Stimulated activated CD8-positive, alpha-beta memory T cell treated with anti-CD3 and anti-CD28 coated beads, Interleukin-2, amount 100 ng/mL, for 1 hour (primary cell): ENCODE measurements around the gene PLXNB2.
"Not testable (repeated sequence)": the region's sequence is repeated elsewhere in the genome, so short reads cannot be mapped to it uniquely, and the experiment has no call there.

ENCODE experiments used
- DNase-seq, 2 donors: peaks; one replicate each; pipeline ENCODE4 v3.0.0-alpha.2; 2020; ENCODE audit warnings: low read depth in 2 of 2

The PLXNB2 gene

DNA sequence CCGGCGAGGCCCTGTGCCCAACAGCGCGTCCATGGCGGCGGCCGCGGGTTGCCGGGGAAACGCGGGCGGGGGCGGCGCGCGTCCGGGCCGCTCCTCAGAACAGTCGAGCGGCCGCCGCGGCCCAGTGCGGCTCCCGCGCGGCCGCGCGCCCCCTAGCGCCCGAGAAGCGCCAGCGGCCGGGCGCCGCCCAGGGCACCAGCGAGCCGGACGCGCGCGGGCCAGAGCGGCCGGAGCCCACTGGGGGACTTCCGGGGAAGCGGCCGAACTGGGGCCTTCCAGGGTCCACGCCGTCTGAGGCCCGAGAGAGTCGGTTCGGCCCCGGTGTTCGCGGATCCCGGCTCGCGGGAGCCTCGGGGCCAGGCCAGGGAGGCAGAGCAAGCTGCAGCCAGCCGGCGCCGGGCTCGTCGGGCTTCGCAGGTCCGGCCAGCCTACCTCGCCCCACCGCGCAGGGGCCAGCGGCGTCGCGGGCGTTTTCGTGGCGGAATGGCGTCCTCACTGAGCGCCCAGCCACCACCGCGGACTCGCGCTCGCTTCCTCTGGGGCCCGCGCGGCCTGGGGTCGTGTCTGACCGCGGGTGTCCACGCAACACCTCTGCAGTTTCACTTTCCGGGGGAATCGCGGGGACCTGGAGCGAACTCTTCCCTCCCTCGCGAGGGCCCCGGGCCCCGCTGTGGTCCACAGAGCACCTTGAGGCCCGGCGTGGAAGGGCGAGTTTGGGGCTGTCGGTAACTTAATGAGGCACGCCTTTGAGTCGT, 19.7 kb upstream of the PLXNB2 start, which contains the start of gene DENND6B:
TSS of gene DENND6B (minus strand) at position 57 of the 755 bp plus-strand sequence. CDS start at position 33, 24 bp downstream.
- DNase-seq: peak; percentile 39 to 53

GRCh38 chr22:50326225-50326955, 18.9 kb upstream of the PLXNB2 start:
- DNase-seq: no peak

- DNase-seq: no peak
Observed at GRCh38 chr22:50325444-50326224, 18.2 kb upstream of the PLXNB2 start.

DNA sequence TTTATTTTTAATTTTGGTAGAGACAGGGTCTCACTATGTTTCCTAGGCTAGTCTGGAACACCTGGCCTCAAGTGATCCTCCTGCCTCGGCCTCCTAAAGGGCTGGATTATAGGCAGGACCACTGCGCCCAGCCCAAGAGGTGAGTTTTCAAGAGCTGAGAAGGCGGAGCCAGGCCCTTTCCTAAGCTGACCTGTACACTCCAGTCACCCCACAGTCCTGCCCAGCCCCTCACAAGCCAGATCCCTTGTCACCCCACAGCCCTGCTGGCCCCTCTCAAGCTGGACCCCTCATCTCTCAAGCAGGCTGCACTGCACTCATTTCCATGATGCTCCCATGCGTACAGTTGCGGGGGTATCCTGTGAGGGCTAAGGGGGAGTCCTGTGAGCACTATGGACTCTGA, 16.5 kb upstream of the PLXNB2 start:
- no peak for DNase-seq

GRCh38 chr22:50322382-50323104, 15.1 kb upstream of the PLXNB2 start:
- DNase-seq: not testable (repeated sequence)

GRCh38 chr22:50320671-50321325, 13.4 kb upstream of the PLXNB2 start:
- no peak for DNase-seq

DNA sequence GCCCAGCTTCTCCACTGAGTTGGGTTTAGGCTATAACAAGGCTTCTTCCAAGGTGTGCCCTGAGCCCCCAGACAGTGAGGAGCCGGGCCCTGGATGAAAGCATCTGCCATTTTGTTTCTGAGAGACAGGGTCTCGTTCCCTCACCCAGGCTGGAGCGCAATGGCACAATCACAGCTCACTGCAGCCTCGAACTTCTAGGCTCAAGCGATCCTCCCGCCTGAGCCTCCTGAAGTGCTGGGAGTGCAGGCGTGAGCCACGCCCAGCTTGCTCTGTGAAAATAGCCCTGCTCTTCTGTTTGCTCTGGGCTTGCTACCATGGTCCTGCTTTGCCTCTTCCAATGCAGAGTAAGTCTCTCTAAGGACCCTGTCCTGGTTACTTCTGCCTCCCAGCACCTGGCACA, 12.7 kb upstream of the PLXNB2 start:
- DNase-seq: no peak

DNA sequence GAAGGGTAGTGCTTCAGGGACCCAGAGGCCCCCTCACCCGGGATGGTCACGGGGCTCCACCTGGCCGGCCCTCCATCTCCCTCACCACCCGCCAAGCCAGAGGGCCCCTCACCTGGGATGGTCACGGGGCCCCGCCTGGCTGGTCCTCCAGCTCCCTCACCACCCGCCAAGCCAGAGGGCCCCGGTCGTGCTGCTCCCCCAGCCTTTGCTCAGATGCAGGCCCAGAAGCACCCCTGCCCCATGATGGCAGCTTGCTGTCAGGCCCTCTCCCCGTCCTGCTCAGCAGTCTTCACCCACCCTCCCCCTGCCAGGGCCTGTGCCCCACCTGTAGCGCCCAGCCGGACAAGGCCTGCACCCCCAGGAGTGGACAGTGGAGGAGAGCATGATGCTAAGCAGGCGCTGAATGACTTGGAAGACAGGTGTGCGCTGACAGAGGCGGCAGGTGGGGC, 12.1 kb upstream of the PLXNB2 start:
- no peak for DNase-seq

DNA sequence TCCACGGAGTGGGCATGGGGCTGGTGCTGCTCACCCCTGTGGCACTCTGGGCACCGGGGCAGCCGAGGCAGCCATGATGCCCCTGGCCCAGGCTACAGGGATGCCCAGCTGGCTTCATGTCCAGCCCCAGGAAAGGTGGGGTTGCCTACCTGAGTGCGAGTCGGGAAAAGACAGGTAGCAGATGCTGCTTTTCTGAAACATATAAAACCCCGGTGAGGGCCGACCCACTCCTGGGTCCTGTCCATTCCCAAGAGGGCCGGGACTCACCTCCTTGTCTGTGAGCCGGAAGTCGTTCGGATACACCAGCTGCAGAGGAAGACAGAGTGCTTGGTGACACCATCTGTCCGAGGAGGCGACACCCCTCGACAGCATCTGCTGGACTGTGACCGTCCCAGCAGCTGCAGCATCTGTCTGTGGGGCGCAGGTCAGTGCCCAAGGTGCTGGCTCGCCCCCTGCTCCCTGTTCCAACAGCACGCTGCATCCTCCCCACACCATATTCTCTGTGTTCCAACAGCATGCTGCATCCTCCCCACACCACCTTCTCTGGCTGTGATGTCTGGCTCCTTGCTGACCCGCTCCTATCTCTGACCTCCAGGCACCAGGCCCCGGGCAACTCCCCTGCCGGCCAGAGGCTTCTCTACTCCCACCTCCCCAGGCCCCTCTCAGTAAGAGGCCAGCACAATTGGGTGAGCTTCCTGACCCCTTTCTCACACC, 11.4 kb upstream of the PLXNB2 start:
- no peak for DNase-seq

DNA sequence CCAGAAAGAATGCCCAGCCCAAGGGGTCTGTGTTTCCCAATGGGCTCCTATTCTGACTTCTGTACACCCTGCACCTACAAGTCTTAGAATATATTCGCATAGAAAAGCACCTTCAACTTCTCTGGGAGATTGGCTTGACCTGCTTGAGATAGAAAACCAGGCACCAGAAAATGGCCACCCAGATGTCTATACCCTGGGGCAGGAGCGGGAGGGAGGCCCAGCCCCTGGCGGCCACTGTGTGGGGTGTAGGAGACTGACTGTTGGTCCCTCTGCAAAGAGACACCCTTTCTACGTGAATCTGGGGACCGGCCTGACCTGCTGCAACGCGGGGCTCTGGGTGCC, 10.9 kb upstream of the PLXNB2 start:
- DNase-seq: no peak

- no peak for DNase-seq
Observed at GRCh38 chr22:50317674-50318073, 10.2 kb upstream of the PLXNB2 start.

DNA sequence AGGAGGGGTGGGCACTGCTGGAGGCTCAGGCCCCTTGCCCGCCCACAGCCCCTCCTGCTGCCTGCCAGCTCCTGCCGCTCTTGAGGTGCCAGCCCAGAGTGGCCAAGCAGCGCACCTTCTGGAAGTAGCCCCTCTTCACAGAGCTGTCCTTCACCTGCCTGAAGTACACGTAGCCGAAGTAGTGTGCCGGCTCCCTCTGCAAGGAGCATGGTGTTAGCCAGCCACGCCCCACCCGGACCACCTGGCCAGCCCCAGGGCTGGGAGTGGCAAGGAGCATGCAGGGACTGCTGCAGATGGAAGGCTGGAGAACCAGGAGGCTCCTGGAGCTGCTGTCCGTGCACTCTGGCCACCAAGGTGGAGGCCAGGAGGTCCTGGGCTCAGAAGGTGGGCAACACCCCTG, 9.7 kb upstream of the PLXNB2 start:
- no peak for DNase-seq

DNA sequence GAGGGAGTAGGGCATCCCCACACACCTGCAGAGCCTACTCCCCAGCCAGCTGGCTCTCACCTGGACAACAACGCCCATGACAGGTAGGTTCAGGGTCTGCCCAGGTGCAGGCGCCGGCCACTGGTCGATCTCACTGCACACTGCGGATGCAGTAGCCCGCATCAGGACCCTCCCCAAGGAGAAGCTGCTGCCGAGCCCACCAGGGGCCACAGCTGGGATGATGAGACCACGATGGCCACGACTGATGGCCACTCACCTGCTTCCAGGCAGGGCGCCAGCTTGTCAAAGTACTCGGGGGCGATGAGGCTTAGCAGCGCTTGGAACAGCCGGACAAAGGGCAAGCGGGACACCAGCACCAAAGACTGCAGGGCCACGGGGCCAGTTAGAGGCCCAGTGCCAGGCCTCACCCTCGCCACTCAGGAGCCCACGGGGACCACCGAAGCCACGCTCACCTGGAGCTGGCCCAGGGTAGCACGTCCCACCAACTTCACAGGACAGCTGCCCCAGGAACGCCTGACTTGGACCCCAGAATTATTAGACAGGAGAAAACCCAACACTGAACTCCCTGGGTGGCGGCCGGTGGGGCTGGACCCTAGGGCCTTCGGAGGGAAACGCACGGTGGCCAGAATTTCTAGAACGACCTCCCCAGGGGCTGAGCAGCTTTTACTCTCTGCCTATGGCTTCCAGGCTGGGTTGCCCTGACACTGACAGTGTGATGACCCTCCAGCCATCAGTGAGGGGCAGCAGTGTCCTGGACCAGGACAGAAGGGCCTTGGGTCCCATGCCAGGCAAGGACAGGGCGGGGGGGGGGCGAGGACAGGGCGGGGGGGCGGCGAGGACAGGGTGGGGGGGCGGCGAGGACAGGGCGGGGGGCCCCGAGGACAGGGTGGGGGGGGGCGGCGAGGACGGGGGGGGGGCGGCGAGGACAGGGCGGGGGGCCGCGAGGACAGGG, 8.9 kb upstream of the PLXNB2 start:
- DNase-seq: no peak

DNA sequence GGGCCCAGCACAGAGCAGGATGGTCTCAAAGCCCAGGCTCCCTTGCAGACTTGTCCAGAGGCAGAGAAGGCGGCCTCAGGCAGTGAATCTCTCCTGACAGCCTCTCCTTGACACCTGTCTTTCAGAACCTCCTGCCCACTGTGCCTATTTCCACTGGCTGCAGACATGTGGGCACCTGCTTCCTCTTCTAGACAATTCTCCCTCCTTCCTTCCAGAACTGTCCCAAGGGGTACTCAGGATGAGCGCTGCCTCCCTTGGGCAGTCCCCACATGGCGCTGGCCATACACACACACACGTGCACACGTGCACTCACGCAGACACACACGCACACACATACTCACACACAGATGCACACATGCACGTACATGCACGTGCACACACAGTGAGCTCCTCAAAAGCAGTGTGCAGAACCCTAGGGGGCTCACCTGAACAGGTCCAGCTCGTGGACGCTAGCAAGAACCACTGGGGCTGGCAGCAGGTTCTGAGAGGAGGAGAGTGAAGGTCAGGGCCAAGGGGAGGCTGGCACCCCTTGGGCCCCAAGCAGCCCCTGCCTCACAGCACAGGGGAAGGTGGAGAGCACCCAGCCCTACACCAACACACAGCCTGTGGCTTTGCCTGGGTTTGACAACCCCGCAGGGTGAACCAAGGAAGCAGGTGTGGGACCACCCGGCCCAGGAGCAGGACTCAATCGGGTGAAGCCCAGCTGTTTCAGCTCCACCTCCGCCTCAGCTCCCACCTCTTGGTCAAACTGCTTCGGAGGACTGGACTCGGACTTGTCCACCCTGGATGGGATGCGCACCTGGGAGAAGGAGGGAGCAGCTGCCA, 8.1 kb upstream of the PLXNB2 start:
- DNase-seq: no peak

DNA sequence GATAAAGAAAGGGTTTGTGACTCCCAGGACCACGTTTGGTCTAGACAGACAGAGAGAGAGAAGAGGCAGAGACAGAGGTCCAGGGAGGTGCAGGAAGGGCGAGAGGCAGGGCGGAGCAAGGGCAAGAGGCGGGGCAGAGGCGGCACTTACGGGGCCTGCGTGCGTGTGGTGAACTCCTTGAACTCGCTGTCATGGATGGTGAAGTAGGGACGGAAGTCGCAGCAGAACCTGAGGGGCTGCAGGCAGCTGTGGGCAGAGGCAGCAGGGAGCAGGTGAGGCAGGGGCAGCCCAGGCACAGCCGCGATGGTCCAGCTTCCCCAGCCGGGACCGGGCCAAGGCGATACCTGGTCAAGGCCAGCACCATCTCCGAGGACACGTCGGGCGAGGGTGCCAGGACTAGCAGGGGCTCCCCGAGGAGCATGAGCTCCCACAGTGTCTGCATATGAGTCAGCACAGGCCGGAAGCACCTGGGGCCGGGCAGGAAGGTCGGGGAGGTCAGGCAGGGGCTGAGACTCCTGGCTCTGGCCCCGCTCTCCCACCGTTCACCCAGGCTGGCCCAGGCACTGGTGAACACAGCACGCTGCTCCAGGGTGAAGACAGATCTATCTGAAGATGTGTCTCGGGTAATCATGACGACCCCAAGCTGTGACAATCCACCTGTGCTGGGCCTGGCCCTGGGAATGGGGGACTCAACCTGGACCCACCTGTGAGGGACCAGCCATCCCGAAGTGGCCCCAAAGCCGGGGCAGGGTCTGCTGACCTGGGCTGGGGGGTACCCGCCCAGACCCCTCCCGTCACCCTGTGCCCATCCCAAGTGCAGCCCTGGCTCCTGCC, 7.2 kb upstream of the PLXNB2 start:
- DNase-seq: peak; percentile 43 to 54

GRCh38 chr22:50314081-50314454, 6.6 kb upstream of the PLXNB2 start:
- DNase-seq: no peak

GRCh38 chr22:50313600-50313999, 6.2 kb upstream of the PLXNB2 start:
- no peak for DNase-seq

- DNase-seq: no peak
Observed at GRCh38 chr22:50313021-50313420, 5.6 kb upstream of the PLXNB2 start.
